Skeletal muscle cell (primary cell): ENCODE measurements around the gene TNFAIP2.

ENCODE experiments used
- DNase-seq: peaks from one replicate; pipeline ENCODE4 v3.0.0-alpha.2; 2010; ENCODE audit warnings: low read depth
- H3K4me3 ChIP-seq: 2 replicates; pipeline ENCODE4 v1.5.1; 2011; ENCODE audit warnings: low read depth, mild to moderate bottlenecking, control low read depth, low read length, moderate library complexity

TNFAIP2 gene

GRCh38 chr14:103093856-103094405 is 29.3 kb upstream of the TNFAIP2 start:
- no peak for DNase-seq
- H3K4me3 ChIP-seq: no peak overlapping the region

GRCh38 chr14:103094406-103095209 is 28.7 kb upstream of the TNFAIP2 start, which contains the start of gene EXOC3L4:
Gene EXOC3L4 (plus strand): TSS chr14:103094725. CDS start chr14:103100220, 5,495 bp downstream.
- H3K4me3 ChIP-seq: no peak within 1 kb of the TSS
- DNase-seq: no peak

GRCh38 chr14:103095210-103095778 is 28.0 kb upstream of the TNFAIP2 start:
- DNase-seq: no peak
- H3K4me3 ChIP-seq: no peak overlapping the region

- no peak for DNase-seq
- no peak overlapping the region for H3K4me3 ChIP-seq
Observed at GRCh38 chr14:103096387-103096786, 26.9 kb upstream of the TNFAIP2 start.

DNA sequence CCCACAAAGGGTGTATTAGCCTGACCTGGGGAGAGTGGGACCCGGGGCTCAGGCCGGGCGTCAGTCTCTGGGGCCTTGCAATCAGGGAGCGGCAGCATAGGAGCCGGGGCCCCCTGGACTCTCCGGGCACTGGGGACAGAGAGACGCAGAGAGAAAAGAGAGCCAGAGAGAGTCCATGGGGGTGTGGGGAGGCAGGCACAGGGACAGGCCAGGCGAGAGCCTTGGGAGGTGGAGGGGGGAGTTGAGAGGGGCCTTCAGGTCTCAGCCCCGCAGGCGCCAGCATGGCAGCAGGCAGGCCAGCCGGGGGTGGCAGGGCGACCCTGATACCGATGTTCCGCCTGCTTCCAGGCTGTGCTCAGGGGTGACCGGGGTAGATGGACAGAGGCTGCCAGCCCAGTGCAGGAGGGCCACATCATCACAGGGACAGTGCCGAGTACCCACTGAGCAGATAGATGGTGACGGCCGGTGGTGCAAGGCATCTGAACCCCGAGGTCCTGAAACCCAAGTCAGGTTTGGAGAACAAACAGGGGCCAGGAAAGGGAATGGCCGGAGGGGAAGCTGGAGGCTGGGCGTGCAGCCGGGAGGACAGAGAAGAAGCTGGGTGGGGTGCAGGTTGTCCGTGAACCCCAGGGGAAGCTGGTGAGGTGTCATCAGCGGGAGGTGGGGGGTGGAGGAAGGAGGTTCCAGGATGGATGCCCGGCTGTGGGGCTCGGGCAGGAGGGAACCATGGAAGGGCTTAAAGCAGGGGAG is 25.8 kb upstream of the TNFAIP2 start:
- no peak overlapping the region for H3K4me3 ChIP-seq
- no peak for DNase-seq

GRCh38 chr14:103097994-103098957 is 25.0 kb upstream of the TNFAIP2 start:
- DNase-seq: no peak

GRCh38 chr14:103099081-103099732 is 24.1 kb upstream of the TNFAIP2 start:
- DNase-seq: no peak
- H3K4me3 ChIP-seq: no peak overlapping the region

More at GRCh38 chr14:103097994-103098957, 25.0 kb upstream of the TNFAIP2 start:
- no peak overlapping the region for H3K4me3 ChIP-seq

DNA sequence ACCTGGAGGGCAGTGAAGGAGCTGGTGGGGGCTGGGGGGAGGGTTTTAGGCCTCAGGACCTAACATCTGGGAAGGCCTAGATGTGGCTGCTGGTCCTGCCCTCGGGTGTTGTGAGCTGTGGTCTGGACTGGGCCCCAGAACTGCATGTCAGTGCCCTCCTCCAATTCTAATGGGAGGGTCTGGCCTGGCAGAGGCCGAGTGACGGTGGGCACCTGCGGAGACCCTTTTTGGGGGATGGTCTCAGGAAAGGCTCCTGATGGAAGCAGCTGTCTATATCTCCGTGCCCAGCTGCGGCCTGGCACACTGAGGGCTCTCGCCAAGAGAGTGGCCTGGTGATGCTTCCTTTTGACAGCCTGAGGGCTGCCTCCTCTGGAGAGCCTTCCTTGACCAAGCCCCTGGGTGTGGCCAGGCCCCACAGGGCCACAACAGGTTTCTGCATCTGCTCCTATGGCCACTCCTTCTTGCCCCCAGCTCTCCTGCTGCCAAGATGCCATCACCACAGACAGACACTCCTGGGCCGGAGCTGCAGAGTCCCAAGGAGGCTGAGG is 23.5 kb upstream of the TNFAIP2 start:
- DNase-seq: no peak
- no peak overlapping the region for H3K4me3 ChIP-seq

GRCh38 chr14:103100281-103101121 is 22.8 kb upstream of the TNFAIP2 start:
- H3K4me3 ChIP-seq: no peak overlapping the region
- DNase-seq: no peak

DNA sequence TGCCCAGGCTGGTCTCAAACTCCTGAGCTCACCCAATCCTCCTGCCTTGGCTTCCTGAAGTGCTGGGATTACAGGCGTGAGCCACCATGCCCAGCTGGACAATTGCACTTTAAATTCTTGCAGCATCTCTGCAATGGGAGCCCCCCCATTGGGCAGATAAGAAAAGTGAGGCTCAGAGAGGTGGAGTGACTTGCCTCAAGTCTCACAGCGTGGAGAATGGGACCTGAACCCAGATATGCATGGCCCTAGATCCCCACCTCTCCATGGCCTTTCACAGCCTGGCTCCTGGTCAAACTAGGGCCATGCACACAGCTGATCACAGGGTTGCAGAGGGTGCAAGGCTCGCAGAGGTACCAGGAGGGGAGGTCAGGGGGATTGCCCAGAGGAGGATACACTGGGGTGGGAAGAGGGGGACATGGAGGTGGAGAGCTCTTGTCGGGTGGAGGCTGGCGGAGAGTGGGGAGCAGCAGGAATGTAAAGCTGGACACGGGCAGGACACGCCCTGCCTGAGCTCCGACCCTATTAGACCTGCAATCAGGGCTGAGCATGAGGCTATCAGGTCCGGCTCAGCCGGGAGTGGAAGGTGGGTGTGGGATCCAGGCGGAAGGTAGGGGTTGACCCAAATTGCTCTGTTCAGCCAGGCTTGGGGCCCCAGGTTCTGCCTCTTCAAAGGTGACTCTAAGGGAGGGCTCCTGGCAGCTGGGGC is 21.9 kb upstream of the TNFAIP2 start:
- no peak for DNase-seq
- H3K4me3 ChIP-seq: no peak overlapping the region

DNA sequence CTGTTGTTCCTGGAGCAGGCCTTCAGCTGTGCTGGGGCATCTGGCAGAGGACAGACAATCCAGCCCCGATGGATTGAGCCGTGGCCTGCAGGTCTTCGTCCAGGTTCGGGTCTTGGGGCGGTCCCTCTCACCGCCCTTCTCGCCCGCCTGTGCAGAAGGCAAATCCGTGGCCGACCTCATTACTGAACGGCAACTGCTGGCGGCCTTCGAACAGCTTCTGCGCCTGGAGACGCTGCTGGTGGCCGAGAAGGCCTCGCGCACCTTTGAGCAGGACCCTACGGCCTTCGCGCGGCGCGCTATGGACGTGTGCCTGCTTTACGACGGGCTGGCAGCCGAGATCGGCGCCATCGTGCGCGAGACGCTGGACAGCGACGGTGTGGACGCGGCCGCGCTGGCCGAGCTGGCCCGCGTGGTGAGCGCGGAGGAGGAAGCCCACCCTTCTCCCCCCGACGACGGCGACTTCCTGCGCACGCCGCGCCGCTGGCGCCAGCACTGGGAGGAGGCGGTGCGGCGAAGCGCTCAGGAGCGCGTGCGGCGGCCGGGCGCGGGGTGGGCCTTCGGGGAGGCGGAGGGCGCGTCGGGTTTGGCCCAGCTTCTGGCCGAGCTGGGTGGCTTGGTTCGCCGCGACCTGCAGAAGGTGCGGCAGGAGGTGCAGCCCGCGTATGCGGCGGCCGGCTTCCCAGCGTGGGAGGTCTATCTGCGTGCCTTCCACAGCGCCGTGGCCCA is 21.1 kb upstream of the TNFAIP2 start:
- no peak for DNase-seq
- H3K4me3 ChIP-seq: no peak overlapping the region

DNA sequence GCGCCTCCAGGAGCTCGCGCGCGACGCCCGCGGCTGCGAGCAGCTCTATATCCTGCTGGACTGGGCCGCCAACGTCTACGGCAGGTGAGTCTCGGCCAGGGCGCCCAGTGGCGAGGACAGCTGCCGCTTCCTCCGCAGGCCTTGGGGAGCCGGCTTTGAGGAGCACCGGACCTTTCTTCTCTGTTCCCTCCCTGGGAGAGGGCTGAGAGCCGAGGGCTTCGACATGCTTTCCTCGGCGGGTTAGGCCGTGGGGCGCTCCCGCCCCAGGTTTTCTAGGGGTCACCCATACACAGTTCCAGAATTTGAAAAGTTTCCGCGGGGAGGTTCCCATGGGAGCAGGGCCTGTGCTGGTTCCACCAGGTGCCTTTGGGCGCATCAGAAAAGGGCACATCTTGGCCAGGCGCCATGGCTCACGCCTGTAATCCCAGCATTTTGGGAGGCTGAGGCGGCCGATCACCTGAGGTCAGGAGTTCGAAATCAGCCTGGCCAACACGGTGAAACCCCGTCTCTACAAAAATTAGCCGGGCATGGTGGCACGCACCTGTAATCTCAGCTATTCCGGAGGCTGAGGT is 20.5 kb upstream of the TNFAIP2 start:
- no peak for DNase-seq
- H3K4me3 ChIP-seq: no peak overlapping the region

DNA sequence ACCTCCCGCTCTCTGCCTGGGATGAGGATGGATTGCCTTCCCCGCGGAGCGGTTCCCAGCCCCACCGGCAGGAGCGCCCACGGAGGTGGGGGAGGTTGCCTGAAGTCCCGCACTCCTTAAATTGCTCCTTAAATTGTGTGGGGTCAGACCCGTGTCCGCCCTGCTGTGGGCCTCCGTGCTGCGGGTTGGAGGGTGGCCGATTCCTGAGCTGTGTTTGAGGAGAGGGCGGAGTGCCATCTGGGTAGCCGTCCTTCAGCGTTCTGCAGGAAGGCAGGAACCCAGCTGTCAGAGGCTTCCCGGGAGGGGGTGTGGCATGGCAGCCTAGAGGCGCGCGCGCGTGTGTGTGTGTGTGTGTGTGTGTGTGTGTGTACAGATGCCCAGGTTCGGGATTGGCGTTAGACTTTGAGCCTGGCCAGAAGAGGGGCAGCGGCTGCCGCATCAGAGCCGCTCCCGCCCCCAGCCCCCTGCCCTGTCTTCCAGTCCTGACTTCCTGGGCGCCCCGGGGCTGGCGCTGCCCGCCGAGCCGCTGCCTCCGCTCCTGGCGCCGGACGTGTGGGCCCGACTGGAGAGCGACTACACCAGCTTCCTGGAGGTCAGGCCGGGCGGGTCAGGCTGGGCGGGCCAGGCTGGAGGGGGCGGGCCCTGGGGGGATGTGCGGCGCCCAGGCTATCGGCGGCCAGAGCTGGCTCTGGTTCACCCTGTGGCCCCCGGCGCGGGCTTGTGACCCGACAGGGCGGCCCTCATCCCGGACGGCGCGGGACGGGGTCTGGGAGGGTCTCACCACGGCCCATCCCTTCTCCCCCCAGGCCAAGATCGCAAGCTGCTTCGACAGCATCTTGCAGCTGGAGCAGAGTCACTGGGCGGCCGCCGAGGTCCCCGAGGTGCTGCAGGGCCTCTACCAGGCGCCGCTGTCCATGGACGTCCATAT is 19.5 kb upstream of the TNFAIP2 start:
- H3K4me3 ChIP-seq: peak overlapping the region; percentile 3
- no peak for DNase-seq

DNA sequence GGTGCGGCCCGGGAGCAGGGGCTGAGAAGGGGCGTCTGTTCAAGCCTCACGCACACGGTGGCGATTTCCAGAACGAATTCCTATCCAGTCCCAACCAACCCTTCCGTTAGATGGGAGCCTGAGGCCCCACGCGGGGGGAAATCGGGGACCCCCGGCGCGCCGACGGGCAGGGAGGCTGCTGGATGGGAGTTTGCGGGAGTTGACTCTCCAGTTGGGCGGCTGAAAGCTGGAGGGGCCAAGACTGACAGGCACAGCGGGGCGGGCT is 18.9 kb upstream of the TNFAIP2 start:
- H3K4me3 ChIP-seq: no peak overlapping the region
- DNase-seq: no peak
